K562 (cell line): ENCODE results near the gene USP32. TPM values are rescaled to one million over a fixed set of nuclear protein-coding genes. Genes with fewer than 3 reads are reported as not detected.
A peak's percentile ranks its signal among the peaks of the same experiment; 100 is the strongest.

Experiments used
- ATAC-seq: fragments of 200-7000 bp; cut with Tn5 transposase; 3 replicates; pipeline ENCODE4 v1.9.1; 2020; ENCODE audit warnings: moderate library complexity
- BruUV-seq: library from RNA; stranded (reverse); fragments of 400-500 nt; replicated peaks from 2 replicates; lab custom pipeline; 2021; lab: Mats Ljungman, UMichigan
- CTCF ChIA-PET: fragments of 300-600 bp; formaldehyde crosslinking; extraction: SDS; loops from one replicate; lab custom pipeline; 2021; ENCODE audit warnings: low intra/inter-chr PET ratio; lab: Yijun Ruan, JAX
- POLR2A ChIA-PET: fragments of 300-600, 350-650 bp; sonication (Branson Sonifier 250); formaldehyde crosslinking; extraction: SDS; loops from one replicate; lab custom pipeline; 2021; ENCODE audit warnings: antibody characterized with exemption, inconsistent platforms; lab: Yijun Ruan, JAX
- DNase-seq, 4 experiments: peaks; one replicate each; pipeline versions ENCODE4 v3.0.0 to v3.0.0-alpha.2; 2011 to 2018; ENCODE audit warnings: low spot score in 3 of 4, mixed read lengths in 3 of 4; ENCODE audit errors: extremely low read depth in 1 of 4
- FAIRE-seq: peaks from 2 replicates; lab custom pipeline; 2011; peaks lifted over from hg19 to GRCh38; lab: Jason Lieb, UNC
- H2AFZ ChIP-seq: 2 replicates; pipeline ENCODE4 v1.6.0; 2011; ENCODE audit warnings: low read depth, low read length, control low read depth, inconsistent platforms
- H3K27ac ChIP-seq: fragments of 200-600 bp; 3 replicates; pipeline ENCODE4 v1.8.0; 2011; ENCODE audit warnings: low read depth, mild to moderate bottlenecking, control low read depth, inconsistent platforms, low read length, moderate library complexity, mixed read lengths; ENCODE audit errors: extremely low read depth
- H3K27me3 ChIP-seq, 2 experiments: fragments of 300-600 bp in 1 of 2; 2 replicates in 1 of 2; 3 replicates in 1 of 2; pipeline versions ENCODE4 v1.6.0 to v1.8.0; 2011; ENCODE audit warnings: inconsistent platforms in 2 of 2, low read length in 2 of 2, mild to moderate bottlenecking in 1 of 2, mixed read lengths in 1 of 2, moderate library complexity in 1 of 2; ENCODE audit not compliant: control insufficient read depth in 2 of 2, insufficient read depth in 2 of 2
- H3K36me3 ChIP-seq: fragments of 300-600 bp; 3 replicates; pipeline ENCODE4 v1.8.0; 2011; ENCODE audit warnings: mild to moderate bottlenecking, low read length, inconsistent platforms; ENCODE audit not compliant: control insufficient read depth, insufficient read depth
- H3K4me1 ChIP-seq, 2 experiments: fragments of 200-600 bp in 1 of 2; replicated peaks in 1 of 2; 2 replicates in 1 of 2; 3 replicates in 1 of 2; pipeline versions ENCODE4 v1.5.1 to v1.8.0; 2011; ENCODE audit warnings: inconsistent platforms in 2 of 2, low read length in 2 of 2, mild to moderate bottlenecking in 1 of 2, mixed read lengths in 1 of 2, moderate library complexity in 1 of 2; ENCODE audit not compliant: control insufficient read depth in 2 of 2, insufficient read depth in 2 of 2
- H3K4me2 ChIP-seq: 2 replicates; pipeline ENCODE4 v1.6.1; 2011; ENCODE audit warnings: low read length, control low read depth, inconsistent platforms, mixed read lengths; ENCODE audit not compliant: insufficient read depth
- H3K4me3 ChIP-seq: fragments of 200-600 bp; sonication (generic), shearing (Covaris generic); 2 replicates; pipeline ENCODE4 v1.5.1; 2016; ENCODE audit warnings: control low read depth, inconsistent platforms
- H3K79me2 ChIP-seq: fragments of 200-600 bp; 3 replicates; pipeline ENCODE4 v1.8.0; 2011; ENCODE audit warnings: low read length, inconsistent platforms; ENCODE audit not compliant: control insufficient read depth, insufficient read depth
- H3K9ac ChIP-seq, 2 experiments: 2 replicates each; pipeline versions ENCODE4 v1.6.0 to v1.6.1; 2011; ENCODE audit warnings: low read depth in 2 of 2, low read length in 2 of 2, control low read depth in 1 of 2, inconsistent platforms in 1 of 2, mild to moderate bottlenecking in 1 of 2, mixed read lengths in 1 of 2; ENCODE audit not compliant: insufficient read depth in 1 of 2
- H3K9me1 ChIP-seq: one replicate; pipeline ENCODE4 v1.6.0; 2011; ENCODE audit warnings: inconsistent platforms, mild to moderate bottlenecking, low read length, moderate library complexity; ENCODE audit not compliant: control insufficient read depth, insufficient read depth
- H3K9me3 ChIP-seq: replicated peaks from 2 replicates; pipeline ENCODE4 v1.5.1; 2011; ENCODE audit warnings: low read depth, low read length, inconsistent platforms; ENCODE audit not compliant: control insufficient read depth, insufficient read depth
- H4K20me1 ChIP-seq: replicated peaks from 2 replicates; pipeline ENCODE4 v1.6.1; 2011; ENCODE audit warnings: low read length, inconsistent platforms, mixed read lengths; ENCODE audit not compliant: control insufficient read depth, insufficient read depth
- ELF1 ChIP-seq: fragments of 200-800 bp; sonication (Bioruptor generic); IDR thresholded peaks from 2 replicates; pipeline ENCODE4 v1.6.1; 2016; ENCODE audit warnings: missing genetic modification characterization, missing compliant biosample characterization
- HNRNPUL1 ChIP-seq: fragments of 200-400 bp; formaldehyde crosslinking; IDR thresholded peaks from 2 replicates; pipeline ENCODE4 v1.6.1; 2017; ENCODE audit warnings: low read length
- POLR2H ChIP-seq: IDR thresholded peaks from 2 replicates; pipeline ENCODE4 v1.6.1; 2016; ENCODE audit warnings: missing genetic modification characterization, low read depth, mild to moderate bottlenecking, control low read depth, missing compliant biosample characterization, moderate library complexity
- TOE1 ChIP-seq, 2 experiments: fragments of 450-650 bp in 1 of 2; sonication (generic) in 1 of 2; formaldehyde crosslinking in 1 of 2; IDR thresholded peaks; 2 replicates each; pipeline versions ENCODE4 v1.7.1 to v1.8.0; 2016 to 2022; ENCODE audit warnings: borderline replicate concordance in 2 of 2, mild to moderate bottlenecking in 2 of 2, antibody characterized with exemption in 1 of 2, inconsistent platforms in 1 of 2, low read depth in 1 of 2, missing genetic modification reagents in 1 of 2, moderate library complexity in 1 of 2
- WGBS: fragments of 100-300 bp; shearing (Covaris generic); methylation state at CpG from one replicate; pipeline ENCODE4 v1.1.6; 2016; ENCODE audit warnings: low coverage, mixed read lengths; ENCODE audit not compliant: insufficient coverage; ENCODE audit errors: missing lambda C conversion rate; 5-methylcytosine and 5-hydroxymethylcytosine counted together
- in situ Hi-C: fragments of 300-500 bp; cut with MboI; formaldehyde crosslinking; loops from 4 replicates; pipeline ENCODE4 v1.15.0; 2018; ENCODE audit warnings: inconsistent platforms, mixed read lengths
- intact Hi-C: fragments of 100-400 bp; cut with micrococcal nuclease; formaldehyde crosslinking; loops from 2 replicates; pipeline ENCODE4 v1.14.2; 2022
- polyA plus RNA-seq, 8 experiments: library from polyadenylated mRNA; depleted of rRNA in 4 of 8; stranded (reverse) in 5 of 8; unstranded in 3 of 8; fragments of >200 nt; fragmentation: Nextera tagmentation in 2 of 8; fragmentation: Illumina TruSeq in 1 of 8; extraction: Ambion mirVana in 2 of 8; extraction: Trizol in 1 of 8; gene quantifications; 2 replicates each; pipeline versions ENCODE4 v1.2.1 to v1.2.3, GENCODE V29; 2011 to 2014; ENCODE audit warnings: inconsistent platforms in 1 of 8, missing spikeins in 1 of 8
- total RNA-seq, 7 experiments: library from RNA; depleted of rRNA in 6 of 7; stranded (reverse); fragments of >200 nt in 6 of 7; fragmentation: Illumina TruSeq in 2 of 7; extraction: Trizol in 2 of 7; gene quantifications; 2 replicates each; pipeline versions ENCODE4 v1.2.1 to v1.2.3, GENCODE V29; 2011 to 2021; ENCODE audit warnings: low replicate concordance in 1 of 7
- TF ChIP-seq, protein P1 (sequence below): sonication (generic); formaldehyde crosslinking; IDR thresholded peaks from 2 replicates; pipeline ENCODE4 v1.4.0; 2020; ENCODE audit warnings: mild to moderate bottlenecking, missing genetic modification reagents
- TF ChIP-seq, protein P2 (sequence below), 3 experiments: fragments of 200-800 bp in 1 of 3; fragments of 250-450 bp in 1 of 3; fragments of 450-650 bp in 1 of 3; sonication (Bioruptor Pico) in 1 of 3; sonication (Bioruptor generic) in 1 of 3; formaldehyde crosslinking in 1 of 3; IDR thresholded peaks; 2 replicates each; pipeline versions ENCODE4 v1.6.1 to v1.8.0; 2016 to 2022; ENCODE audit warnings: mild to moderate bottlenecking in 2 of 3, missing genetic modification characterization in 2 of 3, missing compliant biosample characterization in 1 of 3, moderate library complexity in 1 of 3

Gene USP32
- total and polyA plus RNA-seq, 9 of the 15 experiments (the other 6 are each of a cell fraction or from before 2014, with no cell fraction given), result 18.0 to 69.3 (median 47.1) TPM

DNA sequence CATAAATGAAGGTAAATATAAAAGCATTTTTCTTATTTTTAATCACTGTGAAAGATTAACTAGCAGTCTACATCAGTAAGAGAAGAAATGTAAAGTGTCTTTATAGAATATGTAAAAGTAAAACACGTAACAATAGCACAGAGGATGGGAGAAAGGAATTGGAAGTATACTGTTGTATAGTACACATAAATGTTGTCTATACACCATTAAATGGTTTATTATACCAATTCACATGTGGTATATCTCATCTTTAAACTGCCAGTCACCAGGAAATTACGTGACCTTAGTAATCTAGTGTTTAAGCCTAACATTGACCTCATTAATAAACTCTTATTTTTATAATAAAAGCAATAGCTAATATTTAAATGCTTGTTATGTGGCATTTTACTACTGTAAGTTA, 87.4 kb downstream of the USP32 start:
- 92% methylated on average over 2 of the region's 2 CpGs for WGBS
- no peak overlapping the region for H3K4me2 ChIP-seq
- ATAC-seq, result no peak
- no peaks in the 10 kb centered on the region for H3K9me3 ChIP-seq
- FAIRE-seq, result no peak
- intact Hi-C loops, result no loop called here
- no TSS peak for BruUV-seq
- no peaks in the 10 kb centered on the region for H3K9me1 ChIP-seq
- H3K36me3 ChIP-seq, result peaks cover 23% of the 10 kb centered on the region
- H3K27me3 ChIP-seq, result no peaks in the 10 kb centered on the region
- ChIA-PET POLR2A (interaction anchor here (1.4 kb wide), 1 partner anchor 9 kb away, joined by 5 read pairs; no protein-coding TSS in a partner anchor), CTCF (no interaction called here)
- H3K4me3 ChIP-seq, result no peak overlapping the region
- DNase-seq, result no peak
- H3K79me2 ChIP-seq, result peaks cover 82% of the 10 kb centered on the region
- TF ChIP-seq, protein P1, sequence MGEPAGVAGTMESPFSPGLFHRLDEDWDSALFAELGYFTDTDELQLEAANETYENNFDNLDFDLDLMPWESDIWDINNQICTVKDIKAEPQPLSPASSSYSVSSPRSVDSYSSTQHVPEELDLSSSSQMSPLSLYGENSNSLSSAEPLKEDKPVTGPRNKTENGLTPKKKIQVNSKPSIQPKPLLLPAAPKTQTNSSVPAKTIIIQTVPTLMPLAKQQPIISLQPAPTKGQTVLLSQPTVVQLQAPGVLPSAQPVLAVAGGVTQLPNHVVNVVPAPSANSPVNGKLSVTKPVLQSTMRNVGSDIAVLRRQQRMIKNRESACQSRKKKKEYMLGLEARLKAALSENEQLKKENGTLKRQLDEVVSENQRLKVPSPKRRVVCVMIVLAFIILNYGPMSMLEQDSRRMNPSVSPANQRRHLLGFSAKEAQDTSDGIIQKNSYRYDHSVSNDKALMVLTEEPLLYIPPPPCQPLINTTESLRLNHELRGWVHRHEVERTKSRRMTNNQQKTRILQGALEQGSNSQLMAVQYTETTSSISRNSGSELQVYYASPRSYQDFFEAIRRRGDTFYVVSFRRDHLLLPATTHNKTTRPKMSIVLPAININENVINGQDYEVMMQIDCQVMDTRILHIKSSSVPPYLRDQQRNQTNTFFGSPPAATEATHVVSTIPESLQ, result no peak
- TF ChIP-seq, protein P2, sequence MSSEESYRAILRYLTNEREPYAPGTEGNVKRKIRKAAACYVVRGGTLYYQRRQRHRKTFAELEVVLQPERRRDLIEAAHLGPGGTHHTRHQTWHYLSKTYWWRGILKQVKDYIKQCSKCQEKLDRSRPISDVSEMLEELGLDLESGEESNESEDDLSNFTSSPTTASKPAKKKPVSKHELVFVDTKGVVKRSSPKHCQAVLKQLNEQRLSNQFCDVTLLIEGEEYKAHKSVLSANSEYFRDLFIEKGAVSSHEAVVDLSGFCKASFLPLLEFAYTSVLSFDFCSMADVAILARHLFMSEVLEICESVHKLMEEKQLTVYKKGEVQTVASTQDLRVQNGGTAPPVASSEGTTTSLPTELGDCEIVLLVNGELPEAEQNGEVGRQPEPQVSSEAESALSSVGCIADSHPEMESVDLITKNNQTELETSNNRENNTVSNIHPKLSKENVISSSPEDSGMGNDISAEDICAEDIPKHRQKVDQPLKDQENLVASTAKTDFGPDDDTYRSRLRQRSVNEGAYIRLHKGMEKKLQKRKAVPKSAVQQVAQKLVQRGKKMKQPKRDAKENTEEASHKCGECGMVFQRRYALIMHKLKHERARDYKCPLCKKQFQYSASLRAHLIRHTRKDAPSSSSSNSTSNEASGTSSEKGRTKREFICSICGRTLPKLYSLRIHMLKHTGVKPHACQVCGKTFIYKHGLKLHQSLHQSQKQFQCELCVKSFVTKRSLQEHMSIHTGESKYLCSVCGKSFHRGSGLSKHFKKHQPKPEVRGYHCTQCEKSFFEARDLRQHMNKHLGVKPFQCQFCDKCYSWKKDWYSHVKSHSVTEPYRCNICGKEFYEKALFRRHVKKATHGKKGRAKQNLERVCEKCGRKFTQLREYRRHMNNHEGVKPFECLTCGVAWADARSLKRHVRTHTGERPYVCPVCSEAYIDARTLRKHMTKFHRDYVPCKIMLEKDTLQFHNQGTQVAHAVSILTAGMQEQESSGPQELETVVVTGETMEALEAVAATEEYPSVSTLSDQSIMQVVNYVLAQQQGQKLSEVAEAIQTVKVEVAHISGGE (CRISPR knock-in tag; IDR thresholded peaks at IDR 0.05), result peak in 1 of 3 experiments; percentile 64; a peak in 1 of 6 replicates
- TF ChIP-seq ELF1 (tag), result 0 out of 2 replicates have a peak, but pooled peaks have one; percentile 16
- no peak for TF ChIP-seq TOE1 (IDR thresholded peaks at IDR 0.05; ENCODE audit: borderline replicate concordance)
- TF ChIP-seq TOE1 (CRISPR knock-in tag; IDR thresholded peaks at IDR 0.05; ENCODE audit: borderline replicate concordance, low read depth), result no peak
- TF ChIP-seq POLR2H (tag), result 0 out of 2 replicates have a peak, but pooled peaks have one; percentile 8
- no peak for TF ChIP-seq HNRNPUL1
- H3K27ac ChIP-seq, result peak overlapping the region; percentile 11; the same call in 1 of the 3 replicates
- in situ Hi-C loops, result no loop called here
- H2AFZ ChIP-seq, result no peak overlapping the region
- no peaks in the 10 kb centered on the region for H4K20me1 ChIP-seq
- H3K9ac ChIP-seq, result no peak overlapping the region
- H3K4me1 ChIP-seq, result peaks cover 0 to 3% of the 10 kb centered on the region in 2 experiments; a peak in 1 of 5 replicates
